Measurements from ENCODE around the gene UVSSA. TPM values are rescaled to one million over a fixed set of nuclear protein-coding genes. Genes with fewer than 3 reads are reported as not detected.

UVSSA gene
- total RNA-seq, 1 donor from 2014 or later: 25.5 TPM

DNA sequence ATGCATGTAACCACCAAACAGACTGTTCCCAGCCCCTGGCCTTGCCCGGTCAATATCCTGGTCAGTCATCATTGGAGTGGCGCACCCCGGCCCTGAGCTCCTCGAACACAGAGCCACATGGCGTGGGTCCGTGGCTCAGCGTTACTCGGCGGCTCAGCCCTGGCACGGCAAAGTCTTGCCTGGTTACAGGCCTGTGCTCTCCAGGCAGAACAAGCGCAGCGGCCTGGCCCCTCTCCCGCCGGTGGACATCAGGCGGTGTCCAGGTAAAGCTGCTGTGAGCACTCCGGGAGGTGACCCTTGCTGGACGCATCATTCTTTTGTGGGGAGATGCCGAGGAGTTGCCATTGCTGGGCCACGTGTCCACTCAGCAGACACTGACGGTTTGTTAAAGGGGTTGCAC, 6.1 kb upstream of the UVSSA start:
- peaks cover 0 to 55% of the 10 kb centered on the region in 2 donors for H3K36me3 ChIP-seq

DNA sequence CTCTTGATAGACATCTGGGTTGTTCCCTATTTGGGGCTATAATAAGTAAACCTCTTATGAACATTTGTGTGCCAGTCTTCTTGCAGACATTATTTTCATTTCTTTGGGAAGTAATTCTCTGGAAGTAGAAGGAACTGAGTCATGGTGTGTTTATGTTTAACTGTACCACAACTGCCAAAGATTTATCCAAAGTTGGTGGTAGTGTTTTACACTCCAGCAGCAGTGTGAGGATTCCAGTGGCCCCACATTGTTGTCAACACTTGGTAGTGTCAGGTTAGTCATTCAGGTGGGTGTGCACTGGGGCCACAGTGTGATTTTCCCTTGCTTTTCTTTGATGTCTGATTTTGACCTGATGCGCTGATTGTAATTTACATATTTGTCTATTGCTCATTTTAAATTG, 5.0 kb upstream of the UVSSA start:
- no peak for DNase-seq (ENCODE audit: extremely low spot score in 2 of 2)
- Histone ChIP-seq H3K4me3 (no peak overlapping the region), H3K27ac (no peak overlapping the region), H3K9me3 (no peaks in the 10 kb centered on the region), H3K4me1 (peaks cover 17% of the 10 kb centered on the region), H3K36me3 (peaks cover 0 to 47% of the 10 kb centered on the region in 2 donors), H3K27me3 (no peaks in the 10 kb centered on the region)
- intact Hi-C loops (cut with DNase I): no loop called here
- no peak for TF ChIP-seq POLR2AphosphoS5 (IDR thresholded peaks at IDR 0.05; ENCODE audit: insufficient read depth in 1 of 2, low read depth in 1 of 2)
- TF ChIP-seq, protein P1, sequence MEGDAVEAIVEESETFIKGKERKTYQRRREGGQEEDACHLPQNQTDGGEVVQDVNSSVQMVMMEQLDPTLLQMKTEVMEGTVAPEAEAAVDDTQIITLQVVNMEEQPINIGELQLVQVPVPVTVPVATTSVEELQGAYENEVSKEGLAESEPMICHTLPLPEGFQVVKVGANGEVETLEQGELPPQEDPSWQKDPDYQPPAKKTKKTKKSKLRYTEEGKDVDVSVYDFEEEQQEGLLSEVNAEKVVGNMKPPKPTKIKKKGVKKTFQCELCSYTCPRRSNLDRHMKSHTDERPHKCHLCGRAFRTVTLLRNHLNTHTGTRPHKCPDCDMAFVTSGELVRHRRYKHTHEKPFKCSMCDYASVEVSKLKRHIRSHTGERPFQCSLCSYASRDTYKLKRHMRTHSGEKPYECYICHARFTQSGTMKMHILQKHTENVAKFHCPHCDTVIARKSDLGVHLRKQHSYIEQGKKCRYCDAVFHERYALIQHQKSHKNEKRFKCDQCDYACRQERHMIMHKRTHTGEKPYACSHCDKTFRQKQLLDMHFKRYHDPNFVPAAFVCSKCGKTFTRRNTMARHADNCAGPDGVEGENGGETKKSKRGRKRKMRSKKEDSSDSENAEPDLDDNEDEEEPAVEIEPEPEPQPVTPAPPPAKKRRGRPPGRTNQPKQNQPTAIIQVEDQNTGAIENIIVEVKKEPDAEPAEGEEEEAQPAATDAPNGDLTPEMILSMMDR (IDR thresholded peaks at IDR 0.05): no peak
- TF ChIP-seq POLR2A (IDR thresholded peaks at IDR 0.05): no peak

More for the DNA sequence above, 6.1 kb upstream of the UVSSA start:
- Histone ChIP-seq H3K27ac (no peak overlapping the region), H3K27me3 (no peaks in the 10 kb centered on the region), H3K9me3 (no peaks in the 10 kb centered on the region), H3K4me3 (no peak overlapping the region), H3K4me1 (peaks cover 15% of the 10 kb centered on the region)
- TF ChIP-seq POLR2AphosphoS5 (IDR thresholded peaks at IDR 0.05; ENCODE audit: insufficient read depth in 1 of 2, low read depth in 1 of 2) (no peak), POLR2A (IDR thresholded peaks at IDR 0.05) (no peak)
- TF ChIP-seq, protein P1 (IDR thresholded peaks at IDR 0.05): no peak
- DNase-seq (ENCODE audit: extremely low spot score in 2 of 2): no peak
- intact Hi-C loops (cut with DNase I): no loop called here

DNA sequence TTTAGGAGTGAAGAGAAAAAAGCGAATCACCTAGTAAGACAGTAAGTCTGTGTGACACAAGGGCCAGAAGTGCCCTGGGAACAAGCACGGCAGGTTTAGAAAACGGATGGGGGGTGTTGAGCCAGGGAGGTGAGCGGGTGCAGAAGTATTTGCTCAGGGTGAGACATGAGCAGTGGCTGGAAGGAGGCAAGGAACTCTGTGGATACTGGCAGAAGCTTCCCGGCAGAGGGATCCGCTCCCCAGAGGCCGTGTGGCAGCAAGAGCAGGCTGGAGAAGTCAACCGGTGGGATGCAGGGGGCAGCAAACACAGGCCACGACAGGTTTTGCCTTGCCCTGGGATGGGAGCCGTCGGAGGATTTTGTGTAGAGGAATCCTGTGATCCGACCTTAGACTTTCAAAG, 2.3 kb upstream of the UVSSA start:
- Histone ChIP-seq H3K4me1 (peaks cover 36% of the 10 kb centered on the region), H3K9me3 (no peaks in the 10 kb centered on the region), H3K27ac (no peak overlapping the region), H3K36me3 (peaks cover 0 to 27% of the 10 kb centered on the region in 2 donors), H3K27me3 (no peaks in the 10 kb centered on the region), H3K4me3 (no peak overlapping the region)
- DNase-seq (ENCODE audit: extremely low spot score in 2 of 2): no peak
- intact Hi-C loops (cut with DNase I): no loop called here
- TF ChIP-seq POLR2AphosphoS5 (IDR thresholded peaks at IDR 0.05; ENCODE audit: insufficient read depth in 1 of 2, low read depth in 1 of 2): no peak
- TF ChIP-seq POLR2A (IDR thresholded peaks at IDR 0.05): no peak
- TF ChIP-seq, protein P1 (IDR thresholded peaks at IDR 0.05): no peak

GRCh38 chr4:1345903-1346780, 866 bp upstream of the UVSSA start:
- Histone ChIP-seq H3K27ac (peak overlapping the region; percentile 86), H3K9me3 (no peaks in the 10 kb centered on the region), H3K36me3 (peaks cover 0 to 20% of the 10 kb centered on the region in 2 donors), H3K27me3 (no peaks in the 10 kb centered on the region), H3K4me3 (peak overlapping the region; percentile 76 to 96), H3K4me1 (peaks cover 36% of the 10 kb centered on the region)
- intact Hi-C loops (cut with DNase I): no loop called here
- no peak for DNase-seq (ENCODE audit: extremely low spot score in 2 of 2)
- TF ChIP-seq POLR2AphosphoS5 (IDR thresholded peaks at IDR 0.05; ENCODE audit: insufficient read depth in 1 of 2, low read depth in 1 of 2): no peak
- TF ChIP-seq, protein P1 (IDR thresholded peaks at IDR 0.05): no peak
- no peak for TF ChIP-seq POLR2A (IDR thresholded peaks at IDR 0.05)

GRCh38 chr4:1347410-1347864, 429 bp downstream of the UVSSA start:
- H3K4me3 ChIP-seq: peak overlapping the region; percentile 76 to 96
- H3K4me1 ChIP-seq: peaks cover 41% of the 10 kb centered on the region
- TF ChIP-seq POLR2A (IDR thresholded peaks at IDR 0.05) (no peak), POLR2AphosphoS5 (IDR thresholded peaks at IDR 0.05; ENCODE audit: insufficient read depth in 1 of 2, low read depth in 1 of 2) (no peak)
- TF ChIP-seq, protein P1 (IDR thresholded peaks at IDR 0.05): no peak
- H3K36me3 ChIP-seq: peaks cover 0 to 13% of the 10 kb centered on the region in 2 donors
- DNase-seq (ENCODE audit: extremely low spot score in 2 of 2): no peak
- no peaks in the 10 kb centered on the region for H3K27me3 ChIP-seq
- H3K27ac ChIP-seq: peak overlapping the region; percentile 94
- intact Hi-C loops (cut with DNase I): loop anchor here (1.0 kb wide), 1 partner anchor 99 kb away; no protein-coding TSS in a partner anchor
- no peaks in the 10 kb centered on the region for H3K9me3 ChIP-seq

Measured in vagina (tissue), 2 donors.